K562 (cell line): ENCODE measurements around the gene FZD4. TPM values are rescaled to one million over a fixed set of nuclear protein-coding genes. Genes with fewer than 3 reads are reported as not detected.

ENCODE experiments used
- EP300 ChIP-seq: IDR thresholded peaks from 2 replicates; pipeline ENCODE4 v1.6.1; 2012; ENCODE audit warnings: low read length, improper control_type of control experiment
- FOXK1 ChIP-seq: sonication (generic); formaldehyde crosslinking; IDR thresholded peaks from 2 replicates; pipeline ENCODE4 v1.8.0; 2022; ENCODE audit warnings: missing genetic modification reagents, mild to moderate bottlenecking, borderline replicate concordance
- GABPB2 ChIP-seq: fragments of 250-450 bp; sonication (Bioruptor Pico); conservative IDR thresholded peaks from 2 replicates; pipeline ENCODE4 v1.5.1; 2021; ENCODE audit warnings: mild to moderate bottlenecking
- HMGN3 ChIP-seq: IDR thresholded peaks from 2 replicates; pipeline ENCODE4 v1.6.1; 2011; ENCODE audit warnings: borderline replicate concordance, low read depth, mild to moderate bottlenecking, mixed read lengths, low read length; ENCODE audit not compliant: insufficient read length; ENCODE audit errors: extremely low read depth
- MBD2 ChIP-seq: sonication (generic); IDR thresholded peaks from 2 replicates; pipeline ENCODE4 v1.6.1; 2016; ENCODE audit warnings: low read depth, borderline replicate concordance
- NELFE ChIP-seq: IDR thresholded peaks from 2 replicates; pipeline ENCODE4 v1.6.1; 2011; ENCODE audit warnings: mild to moderate bottlenecking; ENCODE audit not compliant: insufficient read depth, insufficient read length
- PYGO2 ChIP-seq: fragments of 450-650 bp; IDR thresholded peaks from 2 replicates; pipeline ENCODE4 v1.6.1; 2016; ENCODE audit warnings: mild to moderate bottlenecking, missing genetic modification characterization, moderate library complexity, missing compliant biosample characterization
- TAF7 ChIP-seq: fragments of 450-650 bp; IDR thresholded peaks from 2 replicates; pipeline ENCODE4 v1.6.1; 2016; ENCODE audit warnings: missing genetic modification characterization, missing compliant biosample characterization
- polyA plus RNA-seq, 8 experiments: library from polyadenylated mRNA; depleted of rRNA in 4 of 8; stranded (reverse) in 5 of 8; unstranded in 3 of 8; fragments of >200 nt; fragmentation: Nextera tagmentation in 2 of 8; fragmentation: Illumina TruSeq in 1 of 8; extraction: Ambion mirVana in 2 of 8; extraction: Trizol in 1 of 8; gene quantifications; 2 replicates each; pipeline versions ENCODE4 v1.2.1 to v1.2.3, GENCODE V29; 2011 to 2014; ENCODE audit warnings: inconsistent platforms in 1 of 8, missing spikeins in 1 of 8
- total RNA-seq, 7 experiments: library from RNA; depleted of rRNA in 6 of 7; stranded (reverse); fragments of >200 nt in 6 of 7; fragmentation: Illumina TruSeq in 2 of 7; extraction: Trizol in 2 of 7; gene quantifications; 2 replicates each; pipeline versions ENCODE4 v1.2.1 to v1.2.3, GENCODE V29; 2011 to 2021; ENCODE audit warnings: low replicate concordance in 1 of 7
- TF ChIP-seq, protein P1 (sequence below): fragments of 450-650 bp; IDR thresholded peaks from 2 replicates; pipeline ENCODE4 v1.6.1; 2018; ENCODE audit not compliant: partially characterized antibody
- TF ChIP-seq, protein P2 (sequence below): sonication (generic); formaldehyde crosslinking; IDR thresholded peaks from 2 replicates; pipeline ENCODE4 v1.4.0; 2020; ENCODE audit warnings: mild to moderate bottlenecking, missing genetic modification reagents
- TF ChIP-seq, protein P3 (sequence below): fragments of 250-450 bp; sonication (Bioruptor Pico); IDR thresholded peaks from 2 replicates; pipeline ENCODE4 v1.5.0; 2022; ENCODE audit warnings: mild to moderate bottlenecking
- TF ChIP-seq, protein P4 (sequence below): fragments of 450-650 bp; formaldehyde crosslinking; IDR thresholded peaks from 2 replicates; pipeline ENCODE4 v1.4.0; 2022; ENCODE audit warnings: missing genetic modification characterization
- TF ChIP-seq, protein P5 (sequence below): fragments of 250-450 bp; sonication (Bioruptor Pico); IDR thresholded peaks from 2 replicates; pipeline ENCODE4 v1.8.0; 2021; ENCODE audit warnings: mild to moderate bottlenecking, moderate library complexity
- TF ChIP-seq, protein P6 (sequence below): fragments of 250-450 bp; sonication (Bioruptor Pico); IDR thresholded peaks from 2 replicates; pipeline ENCODE4 v1.8.0; 2022; ENCODE audit warnings: moderate library complexity, mild to moderate bottlenecking, inconsistent platforms

FZD4 gene
- total and polyA plus RNA-seq, 9 of the 15 experiments (the other 6 are each of a cell fraction or from before 2014, with no cell fraction given): 1.2 to 7.9 (median 5.8) TPM

DNA sequence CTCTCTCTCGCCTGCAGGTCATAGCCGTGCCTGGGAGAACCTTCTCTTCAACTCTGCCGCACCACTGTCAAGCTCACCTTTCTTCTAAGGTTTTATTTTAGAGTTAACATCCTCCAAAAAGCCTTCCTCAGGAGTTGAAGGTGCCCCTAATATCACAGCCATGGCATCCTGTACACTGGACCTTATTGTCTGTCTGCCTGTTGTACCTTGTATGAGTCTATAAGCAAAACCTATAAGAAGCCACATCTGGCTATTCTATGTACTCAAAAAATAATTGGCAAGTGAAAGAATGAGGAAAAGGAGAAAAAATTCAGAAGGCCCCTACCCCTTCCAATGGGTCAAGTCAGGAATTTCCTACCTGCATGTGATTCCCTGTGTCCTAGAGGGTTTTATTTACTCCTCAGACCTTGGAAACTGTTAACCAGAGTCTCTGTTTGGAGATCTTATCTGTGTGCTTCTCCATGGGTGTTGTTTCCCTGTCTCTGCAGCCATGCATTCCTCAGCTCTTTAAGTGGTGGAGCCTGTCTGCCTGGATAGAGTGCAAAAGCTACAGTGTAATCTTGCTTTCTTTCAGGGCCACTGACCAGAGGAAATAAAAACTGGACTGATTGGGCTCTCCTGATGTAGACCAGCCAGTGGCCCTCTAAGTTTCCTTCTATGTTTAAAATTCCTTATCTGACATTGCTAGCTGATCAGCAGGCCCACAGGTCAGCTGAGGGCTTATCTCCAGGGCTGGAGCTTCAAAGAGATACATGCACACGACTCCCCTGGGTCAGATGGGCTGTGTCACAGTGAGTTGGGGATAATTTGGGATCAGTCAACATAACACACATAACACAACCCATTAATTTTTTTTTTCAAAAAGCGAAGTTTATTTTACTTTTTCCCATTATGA lies 44.9 kb upstream of the FZD4 start (continued):
- TF ChIP-seq, protein P1, sequence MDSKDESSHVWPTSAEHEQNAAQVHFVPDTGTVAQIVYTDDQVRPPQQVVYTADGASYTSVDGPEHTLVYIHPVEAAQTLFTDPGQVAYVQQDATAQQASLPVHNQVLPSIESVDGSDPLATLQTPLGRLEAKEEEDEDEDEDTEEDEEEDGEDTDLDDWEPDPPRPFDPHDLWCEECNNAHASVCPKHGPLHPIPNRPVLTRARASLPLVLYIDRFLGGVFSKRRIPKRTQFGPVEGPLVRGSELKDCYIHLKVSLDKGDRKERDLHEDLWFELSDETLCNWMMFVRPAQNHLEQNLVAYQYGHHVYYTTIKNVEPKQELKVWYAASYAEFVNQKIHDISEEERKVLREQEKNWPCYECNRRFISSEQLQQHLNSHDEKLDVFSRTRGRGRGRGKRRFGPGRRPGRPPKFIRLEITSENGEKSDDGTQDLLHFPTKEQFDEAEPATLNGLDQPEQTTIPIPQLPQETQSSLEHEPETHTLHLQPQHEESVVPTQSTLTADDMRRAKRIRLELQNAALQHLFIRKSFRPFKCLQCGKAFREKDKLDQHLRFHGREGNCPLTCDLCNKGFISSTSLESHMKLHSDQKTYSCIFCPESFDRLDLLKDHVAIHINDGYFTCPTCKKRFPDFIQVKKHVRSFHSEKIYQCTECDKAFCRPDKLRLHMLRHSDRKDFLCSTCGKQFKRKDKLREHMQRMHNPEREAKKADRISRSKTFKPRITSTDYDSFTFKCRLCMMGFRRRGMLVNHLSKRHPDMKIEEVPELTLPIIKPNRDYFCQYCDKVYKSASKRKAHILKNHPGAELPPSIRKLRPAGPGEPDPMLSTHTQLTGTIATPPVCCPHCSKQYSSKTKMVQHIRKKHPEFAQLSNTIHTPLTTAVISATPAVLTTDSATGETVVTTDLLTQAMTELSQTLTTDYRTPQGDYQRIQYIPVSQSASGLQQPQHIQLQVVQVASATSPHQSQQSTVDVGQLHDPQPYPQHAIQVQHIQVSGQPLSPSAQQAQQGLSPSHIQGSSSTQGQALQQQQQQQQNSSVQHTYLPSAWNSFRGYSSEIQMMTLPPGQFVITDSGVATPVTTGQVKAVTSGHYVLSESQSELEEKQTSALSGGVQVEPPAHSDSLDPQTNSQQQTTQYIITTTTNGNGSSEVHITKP: peak; percentile 49
- TF ChIP-seq HMGN3 (peak; percentile 33), MBD2 (peak; percentile 87), FOXK1 (CRISPR knock-in tag) (0 out of 2 replicates have a peak, but pooled peaks have one; percentile 58), NELFE (no peak), GABPB2 (no peak), TAF7 (0 out of 2 replicates have a peak, but pooled peaks have one; percentile 12), EP300 (peak; percentile 96), PYGO2 (tag) (peak; percentile 19; the same call in 1 of the 2 replicates)
- TF ChIP-seq, protein P2, sequence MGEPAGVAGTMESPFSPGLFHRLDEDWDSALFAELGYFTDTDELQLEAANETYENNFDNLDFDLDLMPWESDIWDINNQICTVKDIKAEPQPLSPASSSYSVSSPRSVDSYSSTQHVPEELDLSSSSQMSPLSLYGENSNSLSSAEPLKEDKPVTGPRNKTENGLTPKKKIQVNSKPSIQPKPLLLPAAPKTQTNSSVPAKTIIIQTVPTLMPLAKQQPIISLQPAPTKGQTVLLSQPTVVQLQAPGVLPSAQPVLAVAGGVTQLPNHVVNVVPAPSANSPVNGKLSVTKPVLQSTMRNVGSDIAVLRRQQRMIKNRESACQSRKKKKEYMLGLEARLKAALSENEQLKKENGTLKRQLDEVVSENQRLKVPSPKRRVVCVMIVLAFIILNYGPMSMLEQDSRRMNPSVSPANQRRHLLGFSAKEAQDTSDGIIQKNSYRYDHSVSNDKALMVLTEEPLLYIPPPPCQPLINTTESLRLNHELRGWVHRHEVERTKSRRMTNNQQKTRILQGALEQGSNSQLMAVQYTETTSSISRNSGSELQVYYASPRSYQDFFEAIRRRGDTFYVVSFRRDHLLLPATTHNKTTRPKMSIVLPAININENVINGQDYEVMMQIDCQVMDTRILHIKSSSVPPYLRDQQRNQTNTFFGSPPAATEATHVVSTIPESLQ (CRISPR knock-in tag): no peak
- TF ChIP-seq, protein P3, sequence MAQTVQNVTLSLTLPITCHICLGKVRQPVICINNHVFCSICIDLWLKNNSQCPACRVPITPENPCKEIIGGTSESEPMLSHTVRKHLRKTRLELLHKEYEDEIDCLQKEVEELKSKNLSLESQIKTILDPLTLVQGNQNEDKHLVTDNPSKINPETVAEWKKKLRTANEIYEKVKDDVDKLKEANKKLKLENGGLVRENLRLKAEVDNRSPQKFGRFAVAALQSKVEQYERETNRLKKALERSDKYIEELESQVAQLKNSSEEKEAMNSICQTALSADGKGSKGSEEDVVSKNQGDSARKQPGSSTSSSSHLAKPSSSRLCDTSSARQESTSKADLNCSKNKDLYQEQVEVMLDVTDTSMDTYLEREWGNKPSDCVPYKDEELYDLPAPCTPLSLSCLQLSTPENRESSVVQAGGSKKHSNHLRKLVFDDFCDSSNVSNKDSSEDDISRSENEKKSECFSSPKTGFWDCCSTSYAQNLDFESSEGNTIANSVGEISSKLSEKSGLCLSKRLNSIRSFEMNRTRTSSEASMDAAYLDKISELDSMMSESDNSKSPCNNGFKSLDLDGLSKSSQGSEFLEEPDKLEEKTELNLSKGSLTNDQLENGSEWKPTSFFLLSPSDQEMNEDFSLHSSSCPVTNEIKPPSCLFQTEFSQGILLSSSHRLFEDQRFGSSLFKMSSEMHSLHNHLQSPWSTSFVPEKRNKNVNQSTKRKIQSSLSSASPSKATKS (CRISPR knock-in tag): no peak
- TF ChIP-seq, protein P4, sequence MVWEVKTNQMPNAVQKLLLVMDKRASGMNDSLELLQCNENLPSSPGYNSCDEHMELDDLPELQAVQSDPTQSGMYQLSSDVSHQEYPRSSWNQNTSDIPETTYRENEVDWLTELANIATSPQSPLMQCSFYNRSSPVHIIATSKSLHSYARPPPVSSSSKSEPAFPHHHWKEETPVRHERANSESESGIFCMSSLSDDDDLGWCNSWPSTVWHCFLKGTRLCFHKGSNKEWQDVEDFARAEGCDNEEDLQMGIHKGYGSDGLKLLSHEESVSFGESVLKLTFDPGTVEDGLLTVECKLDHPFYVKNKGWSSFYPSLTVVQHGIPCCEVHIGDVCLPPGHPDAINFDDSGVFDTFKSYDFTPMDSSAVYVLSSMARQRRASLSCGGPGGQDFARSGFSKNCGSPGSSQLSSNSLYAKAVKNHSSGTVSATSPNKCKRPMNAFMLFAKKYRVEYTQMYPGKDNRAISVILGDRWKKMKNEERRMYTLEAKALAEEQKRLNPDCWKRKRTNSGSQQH (CRISPR knock-in tag): 0 out of 2 replicates have a peak, but pooled peaks have one; percentile 64
- TF ChIP-seq, protein P5, sequence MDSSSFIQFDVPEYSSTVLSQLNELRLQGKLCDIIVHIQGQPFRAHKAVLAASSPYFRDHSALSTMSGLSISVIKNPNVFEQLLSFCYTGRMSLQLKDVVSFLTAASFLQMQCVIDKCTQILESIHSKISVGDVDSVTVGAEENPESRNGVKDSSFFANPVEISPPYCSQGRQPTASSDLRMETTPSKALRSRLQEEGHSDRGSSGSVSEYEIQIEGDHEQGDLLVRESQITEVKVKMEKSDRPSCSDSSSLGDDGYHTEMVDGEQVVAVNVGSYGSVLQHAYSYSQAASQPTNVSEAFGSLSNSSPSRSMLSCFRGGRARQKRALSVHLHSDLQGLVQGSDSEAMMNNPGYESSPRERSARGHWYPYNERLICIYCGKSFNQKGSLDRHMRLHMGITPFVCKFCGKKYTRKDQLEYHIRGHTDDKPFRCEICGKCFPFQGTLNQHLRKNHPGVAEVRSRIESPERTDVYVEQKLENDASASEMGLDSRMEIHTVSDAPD (CRISPR knock-in tag): no peak
- TF ChIP-seq, protein P6, sequence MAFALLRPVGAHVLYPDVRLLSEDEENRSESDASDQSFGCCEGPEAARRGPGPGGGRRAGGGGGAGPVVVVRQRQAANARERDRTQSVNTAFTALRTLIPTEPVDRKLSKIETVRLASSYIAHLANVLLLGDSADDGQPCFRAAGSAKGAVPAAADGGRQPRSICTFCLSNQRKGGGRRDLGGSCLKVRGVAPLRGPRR (CRISPR knock-in tag): no peak
